NB4 (cell line): ENCODE results near the gene NRP1.

Experiments used
- DNase-seq: peaks from one replicate; pipeline ENCODE4 v3.0.0; 2010; ENCODE audit warnings: low read depth
- H3K4me3 ChIP-seq: one replicate; pipeline ENCODE4 v1.5.1; 2011; ENCODE audit warnings: mild to moderate bottlenecking, low read depth, low read length, moderate library complexity
- CTCF ChIP-seq: IDR thresholded peaks from one replicate; pipeline ENCODE4 v1.5.1; 2012; ENCODE audit warnings: low read depth, low read length
- MAX ChIP-seq: IDR thresholded peaks from 2 replicates; pipeline ENCODE4 v1.6.1; 2011; ENCODE audit warnings: low read depth, low read length
- MYC ChIP-seq: IDR thresholded peaks from 2 replicates; pipeline ENCODE4 v1.6.1; 2011; ENCODE audit warnings: low read depth, low read length
- POLR2A ChIP-seq: IDR thresholded peaks from 2 replicates; pipeline ENCODE4 v1.6.1; 2011; ENCODE audit warnings: mild to moderate bottlenecking; ENCODE audit not compliant: insufficient read length; ENCODE audit errors: extremely low read depth

The NRP1 gene

GRCh38 chr10:33211106-33211878 lies 123.2 kb downstream of the NRP1 start:
- TF ChIP-seq MYC (no peak), CTCF (no peak), POLR2A (no peak), MAX (no peak)
- no peak for DNase-seq
- H3K4me3 ChIP-seq, result no peak overlapping the region

- H3K4me3 ChIP-seq, result no peak overlapping the region
- TF ChIP-seq POLR2A, result no peak
- TF ChIP-seq MYC, result no peak
- TF ChIP-seq CTCF, result no peak
- no peak for DNase-seq
These were observed 124.7 kb downstream of the NRP1 start for GRCh38 chr10:33209802-33210201.

GRCh38 chr10:33208166-33208565 lies 126.3 kb downstream of the NRP1 start:
- no peak for DNase-seq
- TF ChIP-seq MYC, result no peak
- no peak for TF ChIP-seq MAX
- TF ChIP-seq CTCF, result no peak
- no peak for TF ChIP-seq POLR2A
- no peak overlapping the region for H3K4me3 ChIP-seq

GRCh38 chr10:33204031-33204430 lies 130.4 kb downstream of the NRP1 start:
- no peak overlapping the region for H3K4me3 ChIP-seq
- DNase-seq, result no peak
- TF ChIP-seq MAX, result no peak
- TF ChIP-seq CTCF, result no peak
- TF ChIP-seq MYC, result no peak
- TF ChIP-seq POLR2A, result no peak

- TF ChIP-seq MAX, result no peak
- no peak for TF ChIP-seq CTCF
- no peak for TF ChIP-seq POLR2A
- TF ChIP-seq MYC, result no peak
- H3K4me3 ChIP-seq, result no peak overlapping the region
- no peak for DNase-seq
These were observed 132.5 kb downstream of the NRP1 start for GRCh38 chr10:33201971-33202370.
